GM12878 (cell line): ENCODE results near the gene TIE1. TPM values are rescaled to one million over a fixed set of nuclear protein-coding genes. Genes with fewer than 3 reads are reported as not detected.

ENCODE experiments used
- ATAC-seq: fragments of 200-7000 bp; cut with Tn5 transposase; 3 replicates; pipeline ENCODE4 v1.9.1; 2020; ENCODE audit warnings: mild to moderate bottlenecking, moderate library complexity
- BruUV-seq: library from RNA; stranded (reverse); fragments of 400-500 nt; replicated peaks from 2 replicates; lab custom pipeline; 2021; lab: Mats Ljungman, UMichigan
- CTCF ChIA-PET: fragments of 300-600 bp; sonication (Branson Sonifier 250); formaldehyde crosslinking; extraction: SDS; loops from one replicate; lab custom pipeline; 2021; ENCODE audit warnings: inconsistent platforms; lab: Yijun Ruan, JAX
- POLR2A ChIA-PET: fragments of 350-600 bp; formaldehyde crosslinking; extraction: SDS; loops from one replicate; lab custom pipeline; 2021; ENCODE audit warnings: inconsistent platforms; lab: Charles Lee
- RAD21 ChIA-PET: fragments of 300-600 bp; sonication (Branson Sonifier 250); formaldehyde crosslinking; loops from one replicate; lab custom pipeline; 2023; ENCODE audit warnings: antibody characterized with exemption; ENCODE audit not compliant: unreplicated experiment; lab: Charles Lee
- SMC1A ChIA-PET: fragments of 300-600 bp; sonication (Branson Sonifier 250); formaldehyde crosslinking; loops from one replicate; lab custom pipeline; 2023; ENCODE audit not compliant: unreplicated experiment, uncharacterized antibody; lab: Charles Lee
- DNase-seq: peaks from one replicate; pipeline ENCODE4 v3.0.0-alpha.2; 2011; ENCODE audit warnings: low read depth, low spot score
- FAIRE-seq: peaks from 3 replicates; lab custom pipeline; 2011; peaks lifted over from hg19 to GRCh38; lab: Jason Lieb, UNC
- H2AFZ ChIP-seq: 2 replicates; pipeline ENCODE4 v1.6.0; 2011; ENCODE audit warnings: low read depth, low read length, control low read depth; ENCODE audit not compliant: control insufficient read depth
- H3K27ac ChIP-seq: 2 replicates; pipeline ENCODE4 v1.5.1; 2011; ENCODE audit warnings: control low read depth; ENCODE audit not compliant: control insufficient read depth, insufficient read depth
- H3K27me3 ChIP-seq, 2 experiments: replicated peaks in 1 of 2; 2 replicates each; pipeline versions ENCODE4 v1.6.0 to v1.6.1; 2011; ENCODE audit warnings: low read length in 1 of 2; ENCODE audit not compliant: control insufficient read depth in 2 of 2, insufficient read depth in 2 of 2
- H3K36me3 ChIP-seq, 2 experiments: 2 replicates each; pipeline ENCODE4 v1.5.1; 2011; ENCODE audit warnings: low read length in 1 of 2; ENCODE audit not compliant: control insufficient read depth in 2 of 2, insufficient read depth in 2 of 2
- H3K4me1 ChIP-seq: 2 replicates; pipeline ENCODE4 v1.6.1; 2011; ENCODE audit warnings: mild to moderate bottlenecking, low read length, moderate library complexity, mixed read lengths; ENCODE audit not compliant: control insufficient read depth, insufficient read depth
- H3K4me2 ChIP-seq: 2 replicates; pipeline ENCODE4 v1.6.0; 2011; ENCODE audit warnings: control low read depth; ENCODE audit not compliant: control insufficient read depth, insufficient read depth
- H3K4me3 ChIP-seq: fragments of 200-600 bp; sonication (generic); 2 replicates; pipeline ENCODE4 v1.5.1; 2016
- H3K79me2 ChIP-seq: 2 replicates; pipeline ENCODE4 v1.6.0; 2011; ENCODE audit warnings: low read length; ENCODE audit not compliant: control insufficient read depth, insufficient read depth
- H3K9ac ChIP-seq: 2 replicates; pipeline ENCODE4 v1.8.0; 2011; ENCODE audit warnings: low read length, control low read depth, mixed read lengths; ENCODE audit not compliant: control insufficient read depth, insufficient read depth
- H3K9me3 ChIP-seq: replicated peaks from 3 replicates; pipeline ENCODE4 v1.5.1; 2011; ENCODE audit warnings: mild to moderate bottlenecking, low read length; ENCODE audit not compliant: control insufficient read depth, insufficient read depth
- H4K20me1 ChIP-seq: 2 replicates; pipeline ENCODE4 v1.6.0; 2011; ENCODE audit not compliant: control insufficient read depth, insufficient read depth
- CHD4 ChIP-seq: fragments of 200-600 bp; sonication (generic); IDR thresholded peaks from 2 replicates; pipeline ENCODE4 v1.6.1; 2016; ENCODE audit warnings: mild to moderate bottlenecking
- CREM ChIP-seq: IDR thresholded peaks from 2 replicates; pipeline ENCODE4 v1.6.1; 2014; ENCODE audit warnings: antibody characterized with exemption, low read depth
- FOS ChIP-seq: IDR thresholded peaks from 3 replicates; pipeline ENCODE4 v1.6.1; 2011; ENCODE audit warnings: borderline replicate concordance; ENCODE audit not compliant: insufficient read length; ENCODE audit errors: extremely low read depth
- HDGF ChIP-seq: fragments of 450-650 bp; IDR thresholded peaks from 2 replicates; pipeline ENCODE4 v1.6.1; 2016; ENCODE audit warnings: antibody characterized with exemption
- NR2F1 ChIP-seq: fragments of 450-650 bp; conservative IDR thresholded peaks from 2 replicates; pipeline ENCODE4 v1.6.1; 2017; ENCODE audit warnings: mild to moderate bottlenecking
- POLR2AphosphoS2 ChIP-seq: IDR thresholded peaks from 2 replicates; pipeline ENCODE4 v1.6.1; 2011; ENCODE audit warnings: low read depth, mild to moderate bottlenecking, low read length, improper control_type of control experiment, moderate library complexity
- PRDM15 ChIP-seq: fragments of 450-650 bp; formaldehyde crosslinking; IDR thresholded peaks from 2 replicates; pipeline ENCODE4 v1.4.0; 2020; ENCODE audit warnings: mild to moderate bottlenecking, moderate library complexity
- RELA ChIP-seq: fragments of 450-650 bp; IDR thresholded peaks from 2 replicates; pipeline ENCODE4 v1.8.0; 2014; ENCODE audit warnings: borderline replicate concordance; ENCODE audit not compliant: partially characterized antibody
- RFX5 ChIP-seq: IDR thresholded peaks from 2 replicates; pipeline ENCODE4 v1.6.1; 2011; ENCODE audit warnings: low read depth, low read length, improper control_type of control experiment
- SREBF2 ChIP-seq: IDR thresholded peaks from 2 replicates; pipeline ENCODE4 v1.6.1; 2012; ENCODE audit warnings: mild to moderate bottlenecking, low read length
- SUZ12 ChIP-seq: fragments of 200-600 bp; sonication (generic); IDR thresholded peaks from one replicate; pipeline ENCODE4 v1.6.1; 2018; ENCODE audit warnings: antibody characterized with exemption, mild to moderate bottlenecking; ENCODE audit not compliant: unreplicated experiment
- ZBED1 ChIP-seq: IDR thresholded peaks from 2 replicates; pipeline ENCODE4 v1.6.1; 2016; ENCODE audit warnings: borderline replicate concordance
- ZBTB11 ChIP-seq: fragments of 450-650 bp; formaldehyde crosslinking; IDR thresholded peaks from 2 replicates; pipeline ENCODE4 v1.5.0; 2022; ENCODE audit warnings: mild to moderate bottlenecking, missing genetic modification characterization
- ZNF207 ChIP-seq: fragments of 450-650 bp; IDR thresholded peaks from 2 replicates; pipeline ENCODE4 v1.6.1; 2014; ENCODE audit warnings: antibody characterized with exemption, mild to moderate bottlenecking, borderline replicate concordance
- ZZZ3 ChIP-seq: IDR thresholded peaks from 2 replicates; pipeline ENCODE4 v1.6.1; 2011; ENCODE audit warnings: low read depth; ENCODE audit not compliant: control insufficient read depth, insufficient read length
- WGBS: methylation state at CpG from one replicate; pipeline ENCODE4 v1.1.6; 2016; ENCODE audit warnings: low lambda C conversion rate; ENCODE audit not compliant: insufficient replicate concordance, insufficient coverage; ENCODE audit errors: missing lambda C conversion rate; 5-methylcytosine and 5-hydroxymethylcytosine counted together
- in situ Hi-C: fragments of 300-500 bp; cut with MboI; formaldehyde crosslinking; loops from 9 replicates; pipeline ENCODE4 v1.14.3; 2018; ENCODE audit warnings: mixed read lengths
- intact Hi-C: fragments of 100-400 bp; cut with micrococcal nuclease; formaldehyde crosslinking; loops from one replicate; pipeline ENCODE4 v1.14.2; 2022; ENCODE audit not compliant: unreplicated experiment
- polyA plus RNA-seq, 11 experiments: library from polyadenylated mRNA; depleted of rRNA in 4 of 11; unstranded in 6 of 11; stranded (reverse) in 5 of 11; fragments of >200 nt; fragmentation: Nextera tagmentation in 4 of 11; fragmentation: Illumina TruSeq in 1 of 11; extraction: Ambion mirVana in 4 of 11; extraction: Trizol in 1 of 11; gene quantifications; 1 replicate in 1 of 11; 2 replicates in 10 of 11; pipeline versions ENCODE4 v1.2.1 to v1.2.3, GENCODE V29; 2011 to 2016; ENCODE audit warnings: inconsistent platforms in 2 of 11, missing spikeins in 2 of 11, low read depth in 1 of 11
- total RNA-seq, 4 experiments: library from RNA; depleted of rRNA in 3 of 4; stranded (reverse); fragments of >200 nt in 3 of 4; fragmentation: Illumina TruSeq in 1 of 4; extraction: Trizol in 1 of 4; gene quantifications; 2 replicates each; pipeline versions ENCODE4 v1.2.1 to v1.2.3, GENCODE V29; 2013 to 2021
- TF ChIP-seq, protein P1 (sequence below): fragments of 450-650 bp; IDR thresholded peaks from 2 replicates; pipeline ENCODE4 v1.6.1; 2017; ENCODE audit warnings: borderline replicate concordance

The TIE1 gene
- total and polyA plus RNA-seq, 10 of the 15 experiments (the other 5 are each of a cell fraction or from before 2014, with no cell fraction given), result 0.26 to 3.9 (median 1.3) TPM

- TF ChIP-seq, protein P1, sequence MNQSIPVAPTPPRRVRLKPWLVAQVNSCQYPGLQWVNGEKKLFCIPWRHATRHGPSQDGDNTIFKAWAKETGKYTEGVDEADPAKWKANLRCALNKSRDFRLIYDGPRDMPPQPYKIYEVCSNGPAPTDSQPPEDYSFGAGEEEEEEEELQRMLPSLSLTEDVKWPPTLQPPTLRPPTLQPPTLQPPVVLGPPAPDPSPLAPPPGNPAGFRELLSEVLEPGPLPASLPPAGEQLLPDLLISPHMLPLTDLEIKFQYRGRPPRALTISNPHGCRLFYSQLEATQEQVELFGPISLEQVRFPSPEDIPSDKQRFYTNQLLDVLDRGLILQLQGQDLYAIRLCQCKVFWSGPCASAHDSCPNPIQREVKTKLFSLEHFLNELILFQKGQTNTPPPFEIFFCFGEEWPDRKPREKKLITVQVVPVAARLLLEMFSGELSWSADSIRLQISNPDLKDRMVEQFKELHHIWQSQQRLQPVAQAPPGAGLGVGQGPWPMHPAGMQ, result no peak
Measured at GRCh38 chr1:43266881-43267280, 33.9 kb upstream of the TIE1 start (continued).

DNA sequence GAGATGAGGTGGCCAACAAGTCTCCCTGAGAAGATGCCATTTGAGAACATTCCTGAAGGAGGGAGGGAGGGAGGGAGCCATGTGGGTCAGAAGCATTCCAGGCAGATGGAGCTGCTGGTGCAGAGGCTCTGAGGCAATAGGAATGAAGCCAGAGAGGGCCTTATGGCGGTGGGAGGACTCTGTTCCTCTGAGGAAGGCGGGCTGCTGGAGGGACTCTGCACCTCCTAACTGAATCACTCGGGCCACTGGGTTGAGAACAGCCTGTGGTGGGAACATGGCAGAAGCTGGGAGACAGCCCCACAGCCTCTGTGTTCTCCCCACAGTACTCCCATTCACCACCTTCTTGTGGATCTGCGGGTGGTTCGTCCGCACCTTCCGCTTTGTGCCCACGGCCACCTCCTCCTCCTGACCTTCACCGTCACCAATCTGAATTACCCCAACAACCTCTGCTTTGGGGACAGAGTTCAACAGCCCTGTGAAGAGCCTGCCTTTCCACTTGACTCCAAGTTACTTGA is 33.4 kb upstream of the TIE1 start:
- H3K36me3 ChIP-seq, result no peaks in the 10 kb centered on the region
- DNase-seq, result no peak
- ChIA-PET RAD21 (no interaction called here), POLR2A (no interaction called here), CTCF (interaction anchor here (0.6 to 1.1 kb wide), 2 partner anchors 9 to 196 kb away, joined by 3 read pairs; no protein-coding TSS in a partner anchor), SMC1A (no interaction called here)
- in situ Hi-C loops (no loop called here), intact Hi-C loops (no loop called here)
- no peaks in the 10 kb centered on the region for H3K4me1 ChIP-seq
- H3K4me3 ChIP-seq, result no peak overlapping the region
- H3K9me3 ChIP-seq, result no peaks in the 10 kb centered on the region
- 53% methylated on average over 9 of the region's 9 CpGs for WGBS
- no peak for FAIRE-seq
- no peak overlapping the region for H3K9ac ChIP-seq
- H3K79me2 ChIP-seq, result no peaks in the 10 kb centered on the region
- BruUV-seq, result no TSS peak
- H4K20me1 ChIP-seq, result no peaks in the 10 kb centered on the region
- no peak overlapping the region for H2AFZ ChIP-seq
- no peak overlapping the region for H3K27ac ChIP-seq
- H3K4me2 ChIP-seq, result no peak overlapping the region
- no peak for ATAC-seq
- no peaks in the 10 kb centered on the region for H3K27me3 ChIP-seq
- TF ChIP-seq ZBTB11 (CRISPR knock-in tag) (no peak), HDGF (no peak), ZZZ3 (no peak), NR2F1 (no peak), RFX5 (no peak), POLR2AphosphoS2 (no peak), PRDM15 (CRISPR knock-in tag) (no peak), SREBF2 (no peak), CHD4 (no peak), RELA (no peak), FOS (no peak), SUZ12 (no peak), CREM (no peak), ZBED1 (no peak), ZNF207 (no peak)
